ENCODE results near the gene CCL13. TPM values are rescaled to one million over a fixed set of nuclear protein-coding genes. Genes with fewer than 3 reads are reported as not detected.

CCL13 gene
- total and polyA plus RNA-seq, 10 of the 15 experiments (the other 5 are each of a cell fraction or from before 2014, with no cell fraction given) = not detected

DNA sequence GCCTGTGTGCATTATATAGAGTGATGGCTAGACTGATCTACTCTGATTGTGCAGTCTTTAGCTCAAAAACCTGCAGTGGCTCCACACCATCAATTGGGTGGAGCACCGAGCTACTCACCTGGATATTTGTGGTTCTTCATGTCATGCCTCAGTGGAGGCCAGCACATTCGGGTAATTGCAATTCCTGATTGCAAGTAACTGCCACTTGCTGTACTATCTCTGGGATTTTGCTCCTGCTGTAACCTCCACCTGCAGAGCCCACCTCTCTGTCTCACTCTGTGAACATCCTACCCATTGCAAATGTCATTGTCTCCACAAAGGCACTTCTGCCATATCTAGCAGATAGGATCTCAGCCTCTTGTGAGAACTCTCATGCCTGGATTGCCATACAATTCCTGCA, 8.5 kb downstream of the CCL13 start (continued):
- TF ChIP-seq PRDM15 (CRISPR knock-in tag; IDR thresholded peaks at IDR 0.05) (no peak), TBL1XR1 (IDR thresholded peaks at IDR 0.05; ENCODE audit: low read depth, low read length) (no peak), BHLHE40 (IDR thresholded peaks at IDR 0.05; ENCODE audit: borderline replicate concordance in 1 of 2, low read depth in 2 of 2, low read length in 1 of 2) (no peak), ZNF384 (IDR thresholded peaks at IDR 0.05; ENCODE audit: borderline replicate concordance, low read depth, low read length) (no peak)

DNA sequence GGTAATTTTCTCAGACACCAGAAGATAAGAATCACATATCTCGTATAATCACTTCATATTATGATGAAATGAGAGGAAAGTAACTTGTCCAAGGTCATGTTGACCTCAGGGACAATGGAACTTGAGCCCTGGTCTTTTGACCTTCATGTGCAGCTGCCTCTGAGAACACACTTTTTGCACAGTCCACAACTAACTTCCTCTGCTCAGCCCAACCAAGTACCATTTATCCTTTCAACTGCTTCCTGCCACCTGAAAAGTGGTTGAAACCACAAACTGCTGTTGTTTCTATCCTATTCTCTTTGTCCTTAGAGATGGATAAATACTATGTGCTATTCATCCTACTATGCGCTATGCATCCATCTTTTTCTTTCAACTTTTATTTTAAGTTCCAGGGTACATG, 9.1 kb downstream of the CCL13 start:
- ChIA-PET CTCF (interaction anchor here (1.5 to 8.8 kb wide), 2 partner anchors 12 to 163 kb away, joined by 5 to 264 read pairs; no protein-coding TSS in a partner anchor), SMC1A (ENCODE audit: uncharacterized antibody, unreplicated experiment) (interaction anchor here (1.0 to 2.1 kb wide), 4 partner anchors 18 to 22 kb away, joined by 3 to 6 read pairs (median 4); no protein-coding TSS in a partner anchor), RAD21 (ENCODE audit: unreplicated experiment) (interaction anchor here (1.2 kb wide), 1 partner anchor 17 kb away, joined by 3 read pairs; no protein-coding TSS in a partner anchor), POLR2A (no interaction called here)
- Histone ChIP-seq H3K27ac (ENCODE audit: control insufficient read depth, insufficient read depth) (no peak overlapping the region), H2AFZ (ENCODE audit: control insufficient read depth, low read depth, low read length) (no peak overlapping the region), H3K4me3 (no peak overlapping the region), H3K79me2 (ENCODE audit: control insufficient read depth, insufficient read depth, low read length) (no peaks in the 10 kb centered on the region), H3K36me3 (ENCODE audit: control insufficient read depth in 2 of 2, insufficient read depth in 2 of 2, low read length in 1 of 2) (no peaks in the 10 kb centered on the region), H3K9ac (ENCODE audit: control insufficient read depth, insufficient read depth, low read length) (no peak overlapping the region), H3K27me3 (replicated peaks in 1 of 2; ENCODE audit: control insufficient read depth in 2 of 2, insufficient read depth in 2 of 2, low read length in 1 of 2) (peaks cover 2 to 18% of the 10 kb centered on the region in 2 experiments), H4K20me1 (ENCODE audit: control insufficient read depth, insufficient read depth) (no peaks in the 10 kb centered on the region), H3K4me1 (ENCODE audit: control insufficient read depth, insufficient read depth, low read length) (peaks cover 5% of the 10 kb centered on the region), H3K4me2 (ENCODE audit: control insufficient read depth, insufficient read depth) (no peak overlapping the region), H3K9me3 (replicated peaks; ENCODE audit: control insufficient read depth, insufficient read depth, low read length) (no peaks in the 10 kb centered on the region)
- DNase-seq (ENCODE audit: low read depth, low spot score) (no peak), FAIRE-seq (no peak), ATAC-seq (peak; percentile 13; the same call in 1 of the 3 replicates)
- intact Hi-C loops (cut with micrococcal nuclease; ENCODE audit: unreplicated experiment) = no loop called here
- BruUV-seq (replicated peaks) = no TSS peak
- in situ Hi-C loops (cut with MboI) = no loop called here
- 5% methylated on average over 2 of the region's 2 CpGs for WGBS (ENCODE audit: insufficient coverage, insufficient replicate concordance, low lambda C conversion rate, missing lambda C conversion rate)
- TF ChIP-seq ZBTB11 (CRISPR knock-in tag; IDR thresholded peaks at IDR 0.05) (no peak), POLR2AphosphoS2 (IDR thresholded peaks at IDR 0.05; ENCODE audit: low read depth, low read length) (no peak), HDAC2 (IDR thresholded peaks at IDR 0.05) (no peak), SUPT20H (IDR thresholded peaks at IDR 0.05; ENCODE audit: borderline replicate concordance, control insufficient read depth, low read depth, low read length) (no peak), POU2F2 (IDR thresholded peaks at IDR 0.05; ENCODE audit: borderline replicate concordance, low read depth, low read length) (no peak), ZNF274 (IDR thresholded peaks at IDR 0.05; ENCODE audit: insufficient read depth, insufficient read length) (no peak), ZBED1 (IDR thresholded peaks at IDR 0.05; ENCODE audit: borderline replicate concordance) (no peak), USF1 (IDR thresholded peaks at IDR 0.05; ENCODE audit: borderline replicate concordance, extremely low read length, insufficient read depth, low read depth, low read length) (no peak), ZNF207 (IDR thresholded peaks at IDR 0.05; ENCODE audit: borderline replicate concordance) (no peak)

Measured in GM12878 (cell line).